ENCODE results near the gene CD40. TPM values are rescaled to one million over a fixed set of nuclear protein-coding genes. Genes with fewer than 3 reads are reported as not detected.

CD40 gene
- total RNA-seq, 6 experiments from 2014 or later = 8.8 to 11.7 (median 9.4) TPM

DNA sequence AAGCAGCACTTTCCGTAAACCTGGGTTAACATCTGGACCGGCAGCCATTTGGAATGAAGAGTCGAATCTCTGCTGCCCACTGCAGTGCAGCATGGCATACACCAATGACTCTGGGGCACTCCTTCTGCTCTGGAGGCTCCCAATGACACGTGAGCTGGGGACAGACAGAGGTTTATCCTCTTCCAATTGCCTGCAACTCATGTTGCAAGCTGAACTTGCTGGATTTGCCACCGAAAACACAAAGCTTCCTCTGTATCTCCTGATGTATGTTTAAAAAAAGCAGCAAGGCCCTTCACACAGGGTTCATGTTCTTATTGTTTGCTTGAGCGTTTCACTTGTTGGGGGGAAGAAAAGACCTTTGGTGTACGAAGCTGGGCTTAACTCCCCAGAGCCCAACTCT lies 39.2 kb upstream of the CD40 start:
- no peaks in the 10 kb centered on the region for H3K9me3 ChIP-seq
- no peak overlapping the region for H3K27ac ChIP-seq
- TF ChIP-seq, protein P1, sequence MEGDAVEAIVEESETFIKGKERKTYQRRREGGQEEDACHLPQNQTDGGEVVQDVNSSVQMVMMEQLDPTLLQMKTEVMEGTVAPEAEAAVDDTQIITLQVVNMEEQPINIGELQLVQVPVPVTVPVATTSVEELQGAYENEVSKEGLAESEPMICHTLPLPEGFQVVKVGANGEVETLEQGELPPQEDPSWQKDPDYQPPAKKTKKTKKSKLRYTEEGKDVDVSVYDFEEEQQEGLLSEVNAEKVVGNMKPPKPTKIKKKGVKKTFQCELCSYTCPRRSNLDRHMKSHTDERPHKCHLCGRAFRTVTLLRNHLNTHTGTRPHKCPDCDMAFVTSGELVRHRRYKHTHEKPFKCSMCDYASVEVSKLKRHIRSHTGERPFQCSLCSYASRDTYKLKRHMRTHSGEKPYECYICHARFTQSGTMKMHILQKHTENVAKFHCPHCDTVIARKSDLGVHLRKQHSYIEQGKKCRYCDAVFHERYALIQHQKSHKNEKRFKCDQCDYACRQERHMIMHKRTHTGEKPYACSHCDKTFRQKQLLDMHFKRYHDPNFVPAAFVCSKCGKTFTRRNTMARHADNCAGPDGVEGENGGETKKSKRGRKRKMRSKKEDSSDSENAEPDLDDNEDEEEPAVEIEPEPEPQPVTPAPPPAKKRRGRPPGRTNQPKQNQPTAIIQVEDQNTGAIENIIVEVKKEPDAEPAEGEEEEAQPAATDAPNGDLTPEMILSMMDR (IDR thresholded peaks at IDR 0.05) = no peak
- no peak for TF ChIP-seq POLR2A (IDR thresholded peaks at IDR 0.05)
- H3K36me3 ChIP-seq = peaks cover 0 to 19% (median 4%) of the 10 kb centered on the region in 4 donors
- intact Hi-C loops (cut with DNase I) = loop anchor here in 1 of 2 donors (10.0 kb wide), 1 partner anchor 54 kb away; the partner anchor contains the start of gene SLC12A5
- WGBS (ENCODE audit: insufficient coverage, low coverage, low lambda C conversion rate, missing lambda C conversion rate) = 75% methylated on average over 5 of the region's 7 CpGs
- H3K27me3 ChIP-seq = no peaks in the 10 kb centered on the region
- peaks cover 0 to 9% (median 0%) of the 10 kb centered on the region in 4 donors for H3K4me1 ChIP-seq
- no peak for DNase-seq
- ATAC-seq = no peak
- H3K4me3 ChIP-seq = no peak overlapping the region

DNA sequence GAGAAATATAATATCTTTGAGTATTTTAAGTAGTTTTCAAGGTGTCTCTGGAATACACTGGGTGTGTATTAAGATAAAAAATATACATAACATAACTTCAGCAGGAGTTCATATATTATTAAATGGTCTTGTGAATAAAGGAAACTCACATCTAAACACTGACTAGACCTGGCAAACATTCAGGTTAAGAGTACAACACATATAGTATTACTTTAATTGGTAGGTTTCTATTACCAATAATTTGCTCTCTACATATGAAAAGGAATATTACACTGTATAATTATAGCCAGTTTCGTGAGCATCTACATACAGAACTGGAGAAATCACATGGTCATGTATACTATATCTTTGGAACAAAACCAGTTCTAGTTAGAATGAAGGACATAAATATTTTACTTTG lies 37.0 kb upstream of the CD40 start:
- Histone ChIP-seq H3K36me3 (peaks cover 0 to 8% (median under 1%) of the 10 kb centered on the region in 4 donors), H3K4me3 (no peak overlapping the region), H3K4me1 (peaks cover 0 to 26% (median 7%) of the 10 kb centered on the region in 4 donors), H3K27ac (no peak overlapping the region), H3K9me3 (no peaks in the 10 kb centered on the region), H3K27me3 (no peaks in the 10 kb centered on the region)
- WGBS (ENCODE audit: insufficient coverage, low coverage, low lambda C conversion rate, missing lambda C conversion rate) = 100% methylated on average over 1 of the region's 1 CpG
- intact Hi-C loops (cut with DNase I) = no loop called here
- ATAC-seq (no peak), DNase-seq (no peak)
- TF ChIP-seq, protein P1 (IDR thresholded peaks at IDR 0.05) = no peak
- TF ChIP-seq POLR2A (IDR thresholded peaks at IDR 0.05) = no peak

DNA sequence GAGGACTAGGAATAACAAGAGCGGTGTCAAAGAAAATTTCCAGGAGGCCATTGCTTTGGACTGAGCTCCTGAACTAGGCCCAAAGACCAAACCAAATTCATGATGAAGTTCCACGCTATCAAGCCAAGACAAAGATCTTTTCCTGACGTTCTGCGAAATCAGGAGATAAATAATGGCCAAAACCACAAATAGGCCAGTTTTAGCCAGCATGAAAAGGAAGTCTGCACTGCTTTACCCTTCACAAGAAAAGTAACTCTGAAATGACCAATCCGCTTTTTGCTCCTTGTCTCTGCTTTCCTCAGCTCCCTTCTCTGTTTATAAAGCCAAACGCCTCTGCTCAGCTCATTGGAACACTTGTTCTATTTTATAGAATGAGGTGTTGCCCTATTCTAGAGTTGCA lies 35.0 kb upstream of the CD40 start:
- DNase-seq = no peak
- no peak overlapping the region for H3K27ac ChIP-seq
- 67% methylated on average over 6 of the region's 6 CpGs for WGBS (ENCODE audit: insufficient coverage, low coverage, low lambda C conversion rate, missing lambda C conversion rate)
- peaks cover 0 to 47% (median 12%) of the 10 kb centered on the region in 4 donors for H3K4me1 ChIP-seq
- no peak overlapping the region for H3K4me3 ChIP-seq
- intact Hi-C loops (cut with DNase I) = no loop called here
- ATAC-seq = no peak
- no peaks in the 10 kb centered on the region for H3K9me3 ChIP-seq
- no peak for TF ChIP-seq POLR2A (IDR thresholded peaks at IDR 0.05)
- TF ChIP-seq, protein P1 (IDR thresholded peaks at IDR 0.05) = no peak
- peaks cover 0 to 8% (median 0%) of the 10 kb centered on the region in 4 donors for H3K36me3 ChIP-seq
- no peaks in the 10 kb centered on the region for H3K27me3 ChIP-seq

DNA sequence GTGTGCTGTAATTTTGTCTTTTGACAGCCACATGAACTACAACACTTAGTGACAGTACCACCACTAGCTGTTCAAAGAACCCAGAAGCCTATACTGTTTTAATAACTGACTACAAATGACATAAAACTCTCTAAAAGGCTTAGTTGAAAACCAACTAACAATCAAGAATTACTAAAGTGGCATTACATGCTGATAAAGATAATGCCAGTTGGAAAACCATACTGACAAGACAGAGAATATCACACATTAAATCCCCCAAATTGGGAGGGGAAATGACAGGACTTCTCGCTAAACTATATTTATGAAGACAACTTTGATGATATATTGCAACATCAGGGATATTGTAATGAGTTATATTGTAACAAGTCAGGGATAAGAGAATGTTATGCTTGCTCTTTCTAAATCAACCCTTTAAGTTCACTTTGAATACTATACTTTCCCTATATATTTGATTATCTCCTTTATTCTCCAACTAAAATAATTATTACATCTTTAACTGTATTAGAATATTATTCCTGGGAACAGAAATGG lies 34.5 kb upstream of the CD40 start:
- H3K27me3 ChIP-seq = no peaks in the 10 kb centered on the region
- intact Hi-C loops (cut with DNase I) = no loop called here
- 88% methylated on average over 1 of the region's 1 CpG for WGBS (ENCODE audit: insufficient coverage, low coverage, low lambda C conversion rate, missing lambda C conversion rate)
- TF ChIP-seq, protein P1 (IDR thresholded peaks at IDR 0.05) = no peak
- no peak for TF ChIP-seq POLR2A (IDR thresholded peaks at IDR 0.05)
- no peaks in the 10 kb centered on the region for H3K9me3 ChIP-seq
- no peak overlapping the region for H3K27ac ChIP-seq
- ATAC-seq = no peak
- no peak overlapping the region for H3K4me3 ChIP-seq
- H3K36me3 ChIP-seq = peaks cover 0 to 6% (median 0%) of the 10 kb centered on the region in 4 donors
- no peak for DNase-seq
- H3K4me1 ChIP-seq = peaks cover 0 to 52% (median 12%) of the 10 kb centered on the region in 4 donors
